Fibroblast of lung (primary cell): ENCODE data around the gene FJX1. TPM values are rescaled to one million over a fixed set of nuclear protein-coding genes. Genes with fewer than 3 reads are reported as not detected.

Experiments used
- DNase-seq, 2 donors: peaks; one replicate each; pipeline versions ENCODE4 v3.0.0 to v3.0.0-alpha.2; 2010; ENCODE audit warnings: low read depth in 2 of 2
- H2AFZ ChIP-seq: 2 replicates; pipeline ENCODE4 v1.5.1; 2012; ENCODE audit warnings: low read length, control low read depth, inconsistent platforms
- H3K27ac ChIP-seq: 2 replicates; pipeline ENCODE4 v1.5.1; 2011; ENCODE audit warnings: low read length, control low read depth; ENCODE audit not compliant: insufficient read depth
- H3K27me3 ChIP-seq: 2 replicates; pipeline ENCODE4 v1.5.1; 2011; ENCODE audit warnings: mild to moderate bottlenecking, low read length; ENCODE audit not compliant: control insufficient read depth, insufficient read depth
- H3K36me3 ChIP-seq: 2 replicates; pipeline ENCODE4 v1.5.1; 2011; ENCODE audit warnings: low read length; ENCODE audit not compliant: control insufficient read depth, insufficient read depth
- H3K4me1 ChIP-seq: 2 replicates; pipeline ENCODE4 v1.5.1; 2011; ENCODE audit warnings: low read length; ENCODE audit not compliant: control insufficient read depth, insufficient read depth; ENCODE audit errors: extremely low read depth
- H3K4me2 ChIP-seq: 2 replicates; pipeline ENCODE4 v1.5.1; 2011; ENCODE audit warnings: low read length, control low read depth; ENCODE audit not compliant: insufficient read depth; ENCODE audit errors: extremely low read depth
- H3K4me3 ChIP-seq, 4 experiments: fragments of 200-600 bp in 1 of 4; sonication (generic) in 1 of 4; replicated peaks in 1 of 4; 2 replicates each; pipeline ENCODE4 v1.5.1; 2011 to 2016; ENCODE audit warnings: low read length in 4 of 4, low read depth in 3 of 4, mild to moderate bottlenecking in 3 of 4, control low read depth in 2 of 4, inconsistent platforms in 1 of 4, mixed read lengths in 1 of 4; ENCODE audit not compliant: insufficient read depth in 1 of 4; ENCODE audit errors: control extremely low read depth in 1 of 4
- H3K79me2 ChIP-seq: 2 replicates; pipeline ENCODE4 v1.5.1; 2012; ENCODE audit warnings: mild to moderate bottlenecking, low read length, inconsistent platforms; ENCODE audit not compliant: control insufficient read depth, insufficient read depth
- H3K9ac ChIP-seq: 2 replicates; pipeline ENCODE4 v1.5.1; 2011; ENCODE audit warnings: mild to moderate bottlenecking, low read length, control low read depth; ENCODE audit not compliant: insufficient read depth
- H3K9me3 ChIP-seq: 2 replicates; pipeline ENCODE4 v1.5.1; 2012; ENCODE audit warnings: low read depth, low read length; ENCODE audit not compliant: control insufficient read depth, insufficient read depth
- H4K20me1 ChIP-seq: 2 replicates; pipeline ENCODE4 v1.5.1; 2011; ENCODE audit warnings: low read length; ENCODE audit not compliant: control insufficient read depth, insufficient read depth; ENCODE audit errors: extremely low read depth
- CTCF ChIP-seq, 2 donors: IDR thresholded peaks in 1 of 2; conservative IDR thresholded peaks in 1 of 2; 1 replicate in 1 of 2; 2 replicates in 1 of 2; pipeline ENCODE4 v1.5.1; 2011 to 2012; ENCODE audit warnings: low read length in 2 of 2, control low read depth in 1 of 2, inconsistent platforms in 1 of 2, low read depth in 1 of 2, mild to moderate bottlenecking in 1 of 2
- EZH2 ChIP-seq: IDR thresholded peaks from 2 replicates; pipeline ENCODE4 v1.5.1; 2012; ENCODE audit warnings: low read length, control low read depth, mild to moderate bottlenecking; ENCODE audit errors: missing control alignments
- polyA plus RNA-seq, 2 donors: library from polyadenylated mRNA; depleted of rRNA in 1 of 2; stranded (reverse) in 1 of 2; unstranded in 1 of 2; fragments of >200 nt; gene quantifications; 2 replicates each; pipeline ENCODE4 v1.2.1, GENCODE V29; 2011 to 2012; ENCODE audit warnings: missing spikeins in 1 of 2
- total RNA-seq: library from RNA; depleted of rRNA; stranded (reverse); fragments of >200 nt; gene quantifications from 2 replicates; pipeline ENCODE4 v1.2.1, GENCODE V29; 2014

Gene FJX1
- total and polyA plus RNA-seq, 2 donors (not counting 1 experiment from before 2014, with no cell fraction given): 4.2 to 10.4 TPM

GRCh38 chr11:35609656-35610055 lies 8.6 kb upstream of the FJX1 start:
- no peaks in the 10 kb centered on the region for H3K9me3 ChIP-seq
- H2AFZ ChIP-seq: no peak overlapping the region
- H3K27me3 ChIP-seq: no peaks in the 10 kb centered on the region
- TF ChIP-seq EZH2 (no peak), CTCF (conservative IDR thresholded peaks at IDR 0.05 in 1 of 2, IDR thresholded peaks at IDR 0.05 in 1 of 2; ENCODE audit: low read depth in 1 of 2, low read length in 2 of 2) (no peak)
- H3K4me1 ChIP-seq: no peaks in the 10 kb centered on the region
- no peak for DNase-seq
- no peaks in the 10 kb centered on the region for H3K36me3 ChIP-seq
- H3K27ac ChIP-seq: no peak overlapping the region
- no peak overlapping the region for H3K9ac ChIP-seq
- no peak overlapping the region for H3K4me2 ChIP-seq
- H3K79me2 ChIP-seq: no peaks in the 10 kb centered on the region
- no peak overlapping the region for H3K4me3 ChIP-seq
- no peaks in the 10 kb centered on the region for H4K20me1 ChIP-seq

GRCh38 chr11:35610631-35611030 lies 7.6 kb upstream of the FJX1 start:
- Histone ChIP-seq H3K4me3 (no peak overlapping the region), H3K79me2 (no peaks in the 10 kb centered on the region), H3K36me3 (no peaks in the 10 kb centered on the region), H3K27ac (no peak overlapping the region), H3K9ac (no peak overlapping the region), H3K27me3 (no peaks in the 10 kb centered on the region), H3K9me3 (no peaks in the 10 kb centered on the region), H4K20me1 (no peaks in the 10 kb centered on the region), H3K4me1 (no peaks in the 10 kb centered on the region), H3K4me2 (no peak overlapping the region), H2AFZ (no peak overlapping the region)
- DNase-seq: no peak
- TF ChIP-seq EZH2: no peak
- no peak for TF ChIP-seq CTCF (conservative IDR thresholded peaks at IDR 0.05 in 1 of 2, IDR thresholded peaks at IDR 0.05 in 1 of 2; ENCODE audit: low read depth in 1 of 2, low read length in 2 of 2)

GRCh38 chr11:35611741-35612140 lies 6.5 kb upstream of the FJX1 start:
- Histone ChIP-seq H2AFZ (no peak overlapping the region), H3K79me2 (no peaks in the 10 kb centered on the region), H3K9ac (no peak overlapping the region), H3K9me3 (no peaks in the 10 kb centered on the region), H3K27me3 (no peaks in the 10 kb centered on the region), H3K27ac (no peak overlapping the region), H3K4me2 (no peak overlapping the region), H3K4me3 (no peak overlapping the region), H4K20me1 (no peaks in the 10 kb centered on the region), H3K36me3 (no peaks in the 10 kb centered on the region), H3K4me1 (no peaks in the 10 kb centered on the region)
- no peak for DNase-seq
- TF ChIP-seq EZH2 (no peak), CTCF (conservative IDR thresholded peaks at IDR 0.05 in 1 of 2, IDR thresholded peaks at IDR 0.05 in 1 of 2; ENCODE audit: low read depth in 1 of 2, low read length in 2 of 2) (no peak)
